ENCODE results near the gene ZNF668.

Gene ZNF668

DNA sequence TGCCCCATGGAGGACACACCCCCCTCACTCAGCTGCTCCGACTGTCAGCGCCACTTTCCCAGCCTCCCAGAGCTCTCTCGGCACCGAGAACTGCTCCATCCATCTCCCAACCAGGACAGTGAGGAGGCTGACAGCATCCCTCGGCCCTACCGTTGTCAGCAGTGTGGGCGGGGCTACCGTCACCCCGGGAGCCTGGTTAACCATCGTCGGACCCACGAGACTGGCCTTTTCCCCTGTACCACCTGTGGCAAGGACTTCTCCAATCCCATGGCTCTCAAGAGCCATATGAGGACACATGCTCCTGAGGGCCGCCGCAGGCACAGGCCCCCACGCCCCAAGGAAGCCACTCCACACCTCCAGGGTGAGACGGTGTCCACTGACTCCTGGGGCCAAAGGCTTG, 2.3 kb upstream of the ZNF668 start:
- no peak for DNase-seq (ENCODE audit: insufficient read length, low spot score)
- TF ChIP-seq, protein P1, sequence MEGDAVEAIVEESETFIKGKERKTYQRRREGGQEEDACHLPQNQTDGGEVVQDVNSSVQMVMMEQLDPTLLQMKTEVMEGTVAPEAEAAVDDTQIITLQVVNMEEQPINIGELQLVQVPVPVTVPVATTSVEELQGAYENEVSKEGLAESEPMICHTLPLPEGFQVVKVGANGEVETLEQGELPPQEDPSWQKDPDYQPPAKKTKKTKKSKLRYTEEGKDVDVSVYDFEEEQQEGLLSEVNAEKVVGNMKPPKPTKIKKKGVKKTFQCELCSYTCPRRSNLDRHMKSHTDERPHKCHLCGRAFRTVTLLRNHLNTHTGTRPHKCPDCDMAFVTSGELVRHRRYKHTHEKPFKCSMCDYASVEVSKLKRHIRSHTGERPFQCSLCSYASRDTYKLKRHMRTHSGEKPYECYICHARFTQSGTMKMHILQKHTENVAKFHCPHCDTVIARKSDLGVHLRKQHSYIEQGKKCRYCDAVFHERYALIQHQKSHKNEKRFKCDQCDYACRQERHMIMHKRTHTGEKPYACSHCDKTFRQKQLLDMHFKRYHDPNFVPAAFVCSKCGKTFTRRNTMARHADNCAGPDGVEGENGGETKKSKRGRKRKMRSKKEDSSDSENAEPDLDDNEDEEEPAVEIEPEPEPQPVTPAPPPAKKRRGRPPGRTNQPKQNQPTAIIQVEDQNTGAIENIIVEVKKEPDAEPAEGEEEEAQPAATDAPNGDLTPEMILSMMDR (IDR thresholded peaks at IDR 0.05; ENCODE audit: insufficient read depth, missing control alignments): no peak
- no peak for FAIRE-seq

DNA sequence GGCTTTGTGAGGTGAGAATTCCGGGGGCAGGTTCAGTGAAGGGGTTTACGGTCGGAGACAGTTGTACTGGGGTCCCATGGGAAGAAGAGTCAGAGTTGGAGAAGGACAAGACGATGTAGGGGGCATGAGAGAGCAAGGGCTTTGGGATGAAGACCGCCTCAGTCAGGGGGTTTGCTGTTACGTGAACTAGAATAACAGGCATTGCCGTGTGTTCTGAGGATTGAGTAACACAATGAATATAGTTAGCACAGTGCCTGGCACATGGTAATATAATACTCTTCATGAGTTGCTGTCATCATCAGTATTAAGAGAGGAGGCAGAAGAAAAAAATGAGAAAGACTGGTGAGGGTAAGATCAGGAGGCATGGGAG, 759 bp upstream of the ZNF668 start:
- TF ChIP-seq, protein P1 (IDR thresholded peaks at IDR 0.05; ENCODE audit: insufficient read depth, missing control alignments): no peak
- FAIRE-seq (no peak), DNase-seq (ENCODE audit: insufficient read length, low spot score) (no peak)

DNA sequence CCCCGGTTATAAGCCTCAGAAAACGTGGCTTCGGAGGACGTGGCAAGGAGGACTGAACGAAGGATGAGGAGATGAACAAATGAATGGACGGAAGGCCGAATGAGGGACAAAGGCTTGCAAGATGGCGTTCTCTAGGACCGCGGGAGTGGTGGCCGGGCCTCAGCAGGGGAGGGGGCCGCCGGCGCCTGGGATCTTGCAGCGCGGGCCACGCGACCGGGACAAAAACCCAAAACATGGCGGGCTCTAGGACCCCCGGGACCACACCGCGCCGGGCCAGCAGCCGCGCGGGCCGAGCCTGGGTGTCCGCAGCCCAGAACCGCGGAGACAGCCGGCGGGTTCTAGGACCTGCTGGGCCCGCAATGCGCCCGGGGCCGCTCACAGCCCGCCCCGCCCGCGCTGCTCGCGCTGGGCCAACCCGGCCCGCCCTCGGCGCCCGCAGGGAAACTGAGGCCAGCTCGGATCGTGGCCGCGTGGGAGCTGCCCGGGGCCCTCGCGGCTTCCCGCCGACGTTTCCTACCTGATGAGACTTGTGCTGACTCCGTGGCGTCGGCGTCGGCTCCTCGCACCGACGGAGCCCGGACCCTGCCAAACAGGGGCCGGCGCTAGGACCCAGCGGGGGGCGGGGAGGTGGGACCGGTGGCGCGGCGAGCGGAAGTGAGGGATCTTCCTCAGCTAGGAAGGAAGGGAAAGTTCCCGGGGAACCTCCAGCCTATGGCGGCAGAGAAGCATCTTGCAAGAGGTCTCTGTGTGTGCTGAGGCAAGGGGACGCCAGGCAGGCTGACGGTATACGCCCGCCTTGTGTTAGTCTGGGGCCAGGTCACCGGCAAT, 684 bp downstream of the ZNF668 start:
- no peak for FAIRE-seq
- DNase-seq (ENCODE audit: insufficient read length, low spot score): peak; percentile 74
- TF ChIP-seq, protein P1 (IDR thresholded peaks at IDR 0.05; ENCODE audit: insufficient read depth, missing control alignments): no peak

DNA sequence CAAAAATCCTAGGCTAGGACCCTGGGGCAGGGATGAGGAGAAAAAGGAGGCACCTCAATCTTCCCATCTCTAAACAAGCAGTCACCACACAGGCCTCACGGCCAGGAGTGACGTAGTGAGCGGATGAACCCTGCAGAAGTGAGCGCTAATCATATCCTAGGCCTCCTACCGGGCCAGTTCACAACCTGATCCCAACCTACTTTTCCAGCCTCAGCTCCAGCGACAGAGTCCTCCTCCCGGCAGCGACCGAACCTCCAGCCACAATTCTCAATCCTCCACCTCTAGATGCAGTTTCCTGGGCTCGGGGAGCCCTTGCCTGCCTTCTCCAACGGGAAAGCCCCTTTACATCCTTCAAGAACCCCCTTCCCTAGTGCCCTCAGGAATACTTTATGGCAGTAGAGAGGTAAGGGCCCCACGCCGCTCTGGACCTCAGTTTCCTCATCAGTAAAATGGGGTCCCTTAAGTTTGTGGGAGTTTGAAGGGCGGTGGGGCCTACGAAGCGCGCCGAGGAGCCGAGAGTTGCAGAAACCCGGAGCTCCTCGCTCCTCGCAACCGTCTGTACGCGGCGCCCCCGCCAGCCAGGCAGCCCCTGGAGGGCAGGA, 1.4 kb downstream of the ZNF668 start:
- FAIRE-seq (no peak), DNase-seq (ENCODE audit: insufficient read length, low spot score) (no peak)
- TF ChIP-seq, protein P1 (IDR thresholded peaks at IDR 0.05; ENCODE audit: insufficient read depth, missing control alignments): no peak

DNA sequence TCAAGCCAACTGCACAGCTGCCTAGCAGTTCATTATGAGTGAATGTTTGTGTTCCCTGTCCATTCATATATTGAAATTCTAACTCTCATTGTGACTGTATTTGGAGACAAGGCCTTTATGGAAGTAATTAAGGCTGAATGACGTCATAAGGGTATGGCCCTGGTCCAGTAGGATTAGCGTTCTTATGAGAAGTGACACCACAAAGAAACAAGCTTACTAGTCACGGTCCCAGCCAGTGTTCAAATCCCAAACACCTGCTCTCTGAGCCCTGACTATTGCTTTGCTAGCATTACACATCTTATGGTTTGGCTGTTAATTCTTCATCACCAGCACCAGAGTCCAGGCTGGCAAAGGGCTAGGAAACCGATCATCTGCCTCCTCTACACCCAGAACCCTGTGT, 2.2 kb downstream of the ZNF668 start:
- FAIRE-seq: no peak
- DNase-seq (ENCODE audit: insufficient read length, low spot score): no peak
- TF ChIP-seq, protein P1 (IDR thresholded peaks at IDR 0.05; ENCODE audit: insufficient read depth, missing control alignments): no peak

DNA sequence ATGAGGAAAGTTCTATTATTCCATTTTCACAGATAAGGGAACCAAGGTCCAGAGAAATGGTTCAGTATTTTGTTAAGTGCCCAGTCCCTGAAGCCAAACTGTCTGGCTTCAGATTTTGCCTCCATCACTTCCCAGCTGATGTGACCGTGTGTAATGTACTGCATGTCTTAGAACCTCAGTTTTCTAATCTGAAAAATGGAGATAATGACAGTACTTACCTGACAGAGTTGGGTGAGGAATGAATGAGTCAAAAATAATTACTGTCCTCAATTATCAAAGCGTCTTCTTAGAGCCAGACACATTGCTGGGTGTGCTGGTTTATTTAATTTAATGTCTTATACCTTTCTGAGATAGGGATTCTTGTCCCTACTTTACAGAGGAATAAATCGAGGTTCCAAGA, 6.7 kb downstream of the ZNF668 start:
- TF ChIP-seq, protein P1 (IDR thresholded peaks at IDR 0.05; ENCODE audit: insufficient read depth, missing control alignments): no peak
- DNase-seq (ENCODE audit: insufficient read length, low spot score) (no peak), FAIRE-seq (no peak)

DNA sequence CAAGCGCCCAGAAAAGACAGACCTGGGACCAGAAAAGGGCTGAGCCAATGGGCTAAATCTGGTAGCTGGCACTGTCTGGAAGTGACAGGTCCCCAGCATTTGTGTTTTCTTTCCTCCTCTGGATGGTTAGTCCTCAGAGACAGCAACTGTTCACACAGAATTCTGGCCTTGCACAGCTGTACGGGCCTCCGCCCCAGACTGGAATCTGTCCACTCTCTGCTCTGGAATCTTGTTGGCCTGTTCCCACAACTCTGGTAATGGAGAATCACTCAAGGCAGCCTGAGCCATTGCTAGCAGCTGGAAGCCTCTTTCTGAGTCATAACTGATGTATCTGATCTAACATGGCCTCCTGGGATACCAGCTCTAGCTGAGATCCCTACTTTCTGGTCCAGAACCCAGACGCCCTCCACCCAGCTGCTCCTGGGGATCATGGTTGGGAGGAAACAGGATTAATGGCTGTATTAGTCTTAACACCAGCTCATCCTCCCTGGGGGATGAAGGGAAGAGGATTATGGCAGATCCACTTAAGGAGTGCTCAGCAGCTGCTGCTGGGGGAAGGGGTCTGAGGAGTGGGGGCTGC, 9.1 kb downstream of the ZNF668 start:
- DNase-seq (ENCODE audit: insufficient read length, low spot score): peak; percentile 100
- peak; percentile 77 for FAIRE-seq
- TF ChIP-seq, protein P1 (IDR thresholded peaks at IDR 0.05; ENCODE audit: insufficient read depth, missing control alignments): no peak

Measured in D721Med (cell line).